Fibroblast of gingiva (primary cell): ENCODE data around the gene TPM4.

Experiments
- DNase-seq: peaks from one replicate; pipeline ENCODE4 v3.0.0-alpha.2; 2011; ENCODE audit warnings: low read depth

TPM4 gene

GRCh38 chr19:16131648-16132047 is 55.4 kb downstream of the TPM4 start:
- DNase-seq = no peak

DNA sequence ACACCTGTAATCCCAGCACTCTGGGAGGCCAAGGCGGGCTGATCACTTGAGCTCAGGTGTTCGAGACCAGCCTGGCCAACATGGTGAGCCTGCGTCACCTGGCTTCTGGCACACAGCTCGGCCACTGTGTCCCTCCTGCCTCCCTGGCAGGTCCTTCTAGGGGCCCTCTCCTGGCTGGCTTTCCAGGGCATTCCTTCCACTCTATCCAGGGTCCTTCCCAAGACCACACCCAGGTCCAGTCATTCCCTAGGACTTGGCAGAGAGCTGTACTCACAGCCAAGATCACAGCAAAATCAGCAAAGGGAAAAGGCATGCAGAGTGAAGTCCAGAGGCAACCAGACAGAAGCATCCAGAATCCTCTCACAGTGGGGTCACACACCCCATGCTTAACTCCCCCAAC is 57.5 kb downstream of the TPM4 start:
- DNase-seq = no peak

DNA sequence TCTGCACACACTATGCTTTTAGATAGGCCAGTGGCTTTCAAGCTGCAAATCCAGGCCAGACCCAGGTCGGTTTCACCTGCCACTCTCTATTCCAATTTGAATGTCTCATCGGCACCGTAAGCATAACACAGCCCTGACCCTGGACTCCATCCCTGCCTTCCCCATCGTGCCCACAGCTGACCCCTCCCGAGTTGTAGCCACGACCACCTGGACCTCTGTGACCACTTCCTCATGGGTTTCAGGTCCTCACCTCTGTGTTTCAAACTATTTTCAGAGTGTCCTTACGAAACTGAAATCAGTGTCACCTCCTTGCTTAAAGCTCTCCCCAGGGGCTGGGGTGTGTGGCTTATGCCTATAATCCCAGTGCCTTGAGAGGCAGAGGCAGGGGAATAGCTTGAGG is 58.2 kb downstream of the TPM4 start:
- DNase-seq = no peak

- DNase-seq = no peak
Observed at GRCh38 chr19:16135430-16136127, 59.3 kb downstream of the TPM4 start.

DNA sequence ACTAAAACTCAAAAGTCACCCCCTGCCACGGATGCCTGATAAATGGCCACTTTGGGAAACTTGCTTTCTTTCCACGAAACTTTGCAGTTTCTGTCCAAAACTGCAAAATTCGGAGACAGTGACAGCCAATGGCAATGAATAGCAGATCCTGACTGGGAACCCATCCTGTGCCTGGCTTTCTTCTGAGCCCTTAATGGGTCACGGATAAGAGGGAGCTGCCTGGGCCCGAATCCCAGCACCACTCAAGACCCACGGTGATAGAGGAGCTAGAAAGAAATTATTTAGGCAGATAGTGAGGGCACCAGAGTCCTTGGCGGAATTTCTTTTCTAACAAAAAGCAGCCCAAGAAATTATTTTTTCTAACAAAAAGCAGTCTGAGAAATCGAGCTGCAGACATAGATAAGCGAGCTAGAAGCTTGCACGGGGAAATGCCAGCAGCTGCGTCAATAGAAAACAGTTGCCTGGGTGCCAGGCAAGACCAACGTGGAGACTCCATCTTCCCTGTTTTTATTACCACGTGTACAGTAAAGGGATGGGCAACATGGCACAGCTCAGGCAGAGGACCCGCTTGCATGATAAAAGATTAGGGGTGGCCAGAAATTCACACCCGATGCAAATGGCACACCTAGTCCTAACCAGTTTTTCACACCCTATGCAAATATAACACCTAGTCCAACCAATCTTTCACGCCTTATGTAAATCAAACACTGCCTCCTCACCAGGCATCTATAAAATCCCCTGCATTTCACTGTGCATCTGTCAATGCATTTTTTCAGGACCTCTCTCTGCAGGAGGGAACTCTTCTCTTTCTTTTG is 60.1 kb downstream of the TPM4 start:
- DNase-seq = no peak

DNA sequence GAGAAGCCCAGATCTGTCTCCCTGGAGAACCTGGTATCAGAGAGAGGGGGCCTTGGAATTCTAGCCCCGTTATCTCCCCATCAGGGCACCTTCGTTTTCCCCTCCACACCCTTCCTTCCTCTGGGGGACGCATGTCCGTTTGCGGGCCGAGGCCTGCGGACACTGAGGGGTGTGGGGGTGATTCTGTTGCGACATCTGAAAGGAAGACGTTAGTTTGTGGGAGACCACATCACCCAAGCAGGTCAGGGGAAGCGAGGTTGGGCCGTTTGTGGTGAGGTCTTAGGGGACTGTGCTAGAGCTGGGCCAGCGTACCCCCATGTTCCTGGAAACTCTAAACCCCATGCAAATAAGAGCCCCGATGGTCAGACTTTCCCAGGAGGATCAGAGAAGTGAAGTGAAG is 63.5 kb downstream of the TPM4 start:
- no peak for DNase-seq

- no peak for DNase-seq
Observed at GRCh38 chr19:16141043-16141442, 64.7 kb downstream of the TPM4 start.

DNA sequence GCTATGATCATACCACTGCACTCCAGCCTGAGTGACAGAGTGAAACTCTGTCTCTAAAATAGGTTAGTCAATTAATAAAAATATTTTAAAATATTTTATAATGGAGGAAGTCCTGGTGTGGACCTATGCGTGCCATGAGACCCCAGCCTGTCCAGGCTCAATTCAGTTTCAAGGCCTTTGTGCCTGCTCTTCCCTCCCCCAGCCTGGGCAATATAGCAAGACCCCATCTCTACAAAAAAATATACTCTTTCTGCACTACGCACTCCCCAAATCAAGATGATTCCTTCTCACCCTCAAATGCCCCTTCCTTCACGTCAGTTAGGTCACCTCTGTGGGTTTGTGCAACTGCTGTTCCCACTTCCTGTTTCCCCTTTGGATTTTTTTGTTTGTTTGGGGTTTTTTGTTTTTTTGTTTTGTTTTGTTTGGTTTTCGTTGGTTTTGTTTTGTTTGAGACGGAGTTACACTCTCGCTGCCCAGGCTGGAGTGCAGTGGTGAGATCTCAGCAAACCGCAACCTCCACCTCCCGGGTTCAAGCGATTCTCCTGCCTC is 65.8 kb downstream of the TPM4 start:
- DNase-seq = no peak

GRCh38 chr19:16143399-16144215 is 67.3 kb downstream of the TPM4 start, which contains the start of gene HSH2D:
TSS of gene HSH2D (plus strand) at chr19:16143685. CDS start at chr19:16148751, 5,066 bp downstream.
- DNase-seq = no peak

DNA sequence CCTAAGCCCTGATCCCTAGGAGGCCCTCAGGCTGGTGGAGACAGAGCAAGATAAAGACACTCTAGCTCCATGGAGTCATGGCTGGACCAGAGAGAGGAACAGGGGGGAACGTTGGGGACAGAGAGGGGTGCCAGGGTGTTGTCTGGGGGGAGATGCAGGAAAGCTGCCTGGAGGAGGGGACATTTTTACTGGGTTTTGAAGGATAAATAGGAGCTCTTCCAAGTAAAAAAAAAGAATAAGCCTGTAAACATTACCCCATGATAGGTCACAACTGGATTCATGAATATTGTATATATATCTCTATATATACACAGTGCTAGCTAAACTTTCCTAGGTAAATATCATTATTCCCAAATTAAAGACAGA is 67.9 kb downstream of the TPM4 start:
- DNase-seq = no peak

- DNase-seq = no peak
Observed at GRCh38 chr19:16146112-16146511, 69.8 kb downstream of the TPM4 start.

DNA sequence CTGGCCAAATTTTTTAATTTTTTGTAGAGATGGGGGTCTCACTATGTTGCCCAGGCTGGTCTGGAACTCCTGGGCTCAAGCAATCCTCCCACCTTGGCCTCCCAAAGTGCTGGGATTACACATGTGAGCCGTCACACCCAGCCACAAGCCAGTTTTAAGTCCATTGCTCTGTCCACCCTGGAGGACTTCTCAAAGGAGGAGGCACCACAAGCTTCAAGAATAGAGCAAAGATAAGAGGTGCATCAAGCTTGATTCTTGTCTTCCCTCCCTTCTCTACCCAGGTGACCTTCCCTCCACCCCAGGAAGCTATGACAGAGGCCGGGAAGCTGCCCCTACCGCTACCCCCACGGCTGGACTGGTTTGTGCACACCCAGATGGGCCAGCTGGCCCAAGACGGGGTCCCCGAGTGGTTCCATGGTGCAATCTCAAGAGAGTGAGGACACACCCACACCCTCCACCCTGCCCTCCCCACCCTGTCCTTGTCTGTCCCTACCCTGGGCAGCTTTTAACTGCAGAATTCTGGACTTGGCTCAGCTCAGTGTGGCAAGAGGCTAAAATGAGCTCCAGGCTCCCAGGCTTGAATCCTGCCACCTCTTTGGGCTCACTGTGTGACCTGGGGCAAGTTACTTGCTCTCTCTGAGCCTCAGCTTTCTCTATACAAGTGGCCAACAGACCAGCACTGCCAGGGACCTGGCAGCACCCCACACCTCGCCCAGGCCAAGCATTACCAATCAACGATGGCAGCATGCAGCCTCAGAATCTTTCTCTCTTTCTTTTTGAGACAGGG is 72.3 kb downstream of the TPM4 start:
- no peak for DNase-seq
